ENCODE results near the gene PPIL3.

DNA sequence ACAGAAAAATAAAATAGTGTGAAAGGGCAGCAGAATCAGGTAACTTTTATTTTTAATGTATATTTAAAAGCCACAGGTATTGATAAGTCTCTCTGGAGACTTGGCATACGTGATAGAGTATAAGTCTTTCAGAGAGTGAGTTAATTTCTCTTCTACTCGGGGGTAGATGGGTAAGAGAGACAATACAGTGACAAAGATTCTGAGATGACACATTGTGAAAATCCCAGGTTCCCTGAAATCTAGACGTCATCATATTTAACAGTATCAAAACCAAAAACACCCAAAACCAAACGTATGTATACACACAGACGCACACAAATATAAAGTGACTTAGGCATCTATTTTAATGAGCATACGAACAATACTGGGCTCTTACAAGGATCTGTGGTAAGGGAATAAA, 33.6 kb upstream of the PPIL3 start:
- TF ChIP-seq, protein P1, sequence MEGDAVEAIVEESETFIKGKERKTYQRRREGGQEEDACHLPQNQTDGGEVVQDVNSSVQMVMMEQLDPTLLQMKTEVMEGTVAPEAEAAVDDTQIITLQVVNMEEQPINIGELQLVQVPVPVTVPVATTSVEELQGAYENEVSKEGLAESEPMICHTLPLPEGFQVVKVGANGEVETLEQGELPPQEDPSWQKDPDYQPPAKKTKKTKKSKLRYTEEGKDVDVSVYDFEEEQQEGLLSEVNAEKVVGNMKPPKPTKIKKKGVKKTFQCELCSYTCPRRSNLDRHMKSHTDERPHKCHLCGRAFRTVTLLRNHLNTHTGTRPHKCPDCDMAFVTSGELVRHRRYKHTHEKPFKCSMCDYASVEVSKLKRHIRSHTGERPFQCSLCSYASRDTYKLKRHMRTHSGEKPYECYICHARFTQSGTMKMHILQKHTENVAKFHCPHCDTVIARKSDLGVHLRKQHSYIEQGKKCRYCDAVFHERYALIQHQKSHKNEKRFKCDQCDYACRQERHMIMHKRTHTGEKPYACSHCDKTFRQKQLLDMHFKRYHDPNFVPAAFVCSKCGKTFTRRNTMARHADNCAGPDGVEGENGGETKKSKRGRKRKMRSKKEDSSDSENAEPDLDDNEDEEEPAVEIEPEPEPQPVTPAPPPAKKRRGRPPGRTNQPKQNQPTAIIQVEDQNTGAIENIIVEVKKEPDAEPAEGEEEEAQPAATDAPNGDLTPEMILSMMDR (IDR thresholded peaks at IDR 0.05), result no peak
- no peak for TF ChIP-seq POLR2A (IDR thresholded peaks at IDR 0.05)
